Measurements from ENCODE around the gene PLEKHG4B.

Gene PLEKHG4B

DNA sequence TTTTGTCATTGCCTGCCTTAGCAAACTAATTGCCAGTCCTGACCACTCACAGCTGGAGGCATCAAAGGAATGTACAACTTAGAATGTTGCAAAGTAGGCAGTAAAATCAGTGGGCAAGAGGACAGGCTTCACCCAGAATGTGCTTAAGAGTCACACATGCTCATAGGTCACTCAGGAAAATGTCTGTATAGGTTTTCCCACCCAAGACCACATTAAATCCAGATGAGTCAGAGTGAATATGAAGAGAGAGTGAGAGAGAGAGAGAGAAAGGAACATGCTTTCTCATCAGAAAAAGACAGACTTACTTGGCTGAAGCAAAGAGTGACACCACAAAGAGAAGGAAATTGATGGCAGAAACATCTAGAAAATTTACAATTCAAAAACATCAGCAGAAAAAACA, 37.9 kb downstream of the PLEKHG4B start:
- DNase-seq (ENCODE audit: insufficient read length, low spot score), result no peak

DNA sequence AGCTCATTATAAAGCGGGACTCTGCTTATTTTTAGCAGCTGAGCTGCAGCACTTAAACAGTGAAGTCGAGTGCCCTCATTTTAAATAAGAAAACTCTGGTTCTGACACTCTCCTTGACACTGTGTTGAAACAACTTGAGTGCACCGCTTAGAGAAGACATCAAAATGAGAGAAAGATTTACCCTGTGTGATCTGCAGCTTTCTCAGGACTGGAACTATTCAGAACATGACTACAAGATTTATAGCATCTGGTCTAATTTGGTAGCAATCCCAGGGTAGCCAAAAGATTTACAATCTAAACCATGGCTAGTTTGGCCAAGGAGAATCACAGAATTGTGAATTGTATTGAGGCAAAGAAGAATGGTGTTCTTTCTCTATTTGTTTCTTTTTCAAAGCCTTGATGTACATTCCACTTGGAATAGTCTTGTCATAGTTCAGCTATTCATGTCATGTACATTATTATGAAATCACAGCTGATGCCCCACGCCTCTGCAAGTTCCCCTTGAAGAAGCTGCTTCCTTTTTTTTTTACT, 38.7 kb downstream of the PLEKHG4B start:
- DNase-seq (ENCODE audit: insufficient read length, low spot score) (no peak), FAIRE-seq (no peak)
- TF ChIP-seq CTCF (IDR thresholded peaks at IDR 0.05; ENCODE audit: insufficient read depth, missing control alignments), result no peak

More for the DNA sequence above, 37.9 kb downstream of the PLEKHG4B start:
- TF ChIP-seq CTCF (IDR thresholded peaks at IDR 0.05; ENCODE audit: insufficient read depth, missing control alignments), result no peak
- FAIRE-seq, result no peak

GRCh38 chr5:136901-137300, 44.9 kb downstream of the PLEKHG4B start:
- no peak for TF ChIP-seq CTCF (IDR thresholded peaks at IDR 0.05; ENCODE audit: insufficient read depth, missing control alignments)
- no peak for FAIRE-seq
- DNase-seq (ENCODE audit: insufficient read length, low spot score), result no peak

DNA sequence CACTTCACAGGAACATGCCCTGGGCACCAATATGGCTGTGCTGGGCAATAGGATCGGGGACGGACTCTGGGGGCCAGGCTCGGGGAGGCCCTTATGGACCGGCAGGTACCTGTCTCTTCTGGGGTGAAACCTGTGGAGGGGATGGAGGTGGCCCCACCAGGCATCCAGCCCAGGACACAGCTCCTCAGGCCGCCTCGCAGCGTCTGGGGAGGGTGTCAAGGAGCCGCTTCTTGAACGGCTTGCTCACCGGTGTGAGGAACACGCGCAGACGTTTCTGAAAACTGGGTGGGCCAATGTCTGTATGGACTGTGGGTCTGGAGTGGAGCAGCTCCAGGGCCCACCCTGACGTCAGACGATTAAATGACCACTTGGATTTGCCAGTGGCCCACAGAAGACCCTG, 45.8 kb downstream of the PLEKHG4B start:
- TF ChIP-seq CTCF (IDR thresholded peaks at IDR 0.05; ENCODE audit: insufficient read depth, missing control alignments), result no peak
- FAIRE-seq, result no peak

DNA sequence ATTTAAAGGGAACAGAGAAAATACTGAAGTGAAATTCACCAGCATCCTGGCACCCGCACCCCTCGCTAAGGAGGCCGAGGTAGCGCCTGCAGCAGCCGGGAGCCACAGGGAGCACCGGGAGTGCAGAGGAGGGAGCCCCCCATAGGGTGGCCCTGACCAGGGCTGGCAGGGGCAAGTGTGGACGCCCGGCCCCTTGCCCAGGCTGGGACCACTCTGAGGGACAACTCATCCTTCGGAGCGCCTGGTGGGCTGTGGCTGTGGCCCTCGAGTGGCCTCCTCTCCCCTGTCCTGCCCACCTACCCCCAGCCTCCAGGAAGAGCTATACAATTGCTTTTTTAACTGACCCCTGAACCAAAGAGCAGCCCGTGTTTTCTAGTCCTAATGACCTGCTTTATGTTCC, 47.0 kb downstream of the PLEKHG4B start:
- DNase-seq (ENCODE audit: insufficient read length, low spot score) (no peak), FAIRE-seq (no peak)

More for the DNA sequence above, 45.8 kb downstream of the PLEKHG4B start:
- no peak for DNase-seq (ENCODE audit: insufficient read length, low spot score)

DNA sequence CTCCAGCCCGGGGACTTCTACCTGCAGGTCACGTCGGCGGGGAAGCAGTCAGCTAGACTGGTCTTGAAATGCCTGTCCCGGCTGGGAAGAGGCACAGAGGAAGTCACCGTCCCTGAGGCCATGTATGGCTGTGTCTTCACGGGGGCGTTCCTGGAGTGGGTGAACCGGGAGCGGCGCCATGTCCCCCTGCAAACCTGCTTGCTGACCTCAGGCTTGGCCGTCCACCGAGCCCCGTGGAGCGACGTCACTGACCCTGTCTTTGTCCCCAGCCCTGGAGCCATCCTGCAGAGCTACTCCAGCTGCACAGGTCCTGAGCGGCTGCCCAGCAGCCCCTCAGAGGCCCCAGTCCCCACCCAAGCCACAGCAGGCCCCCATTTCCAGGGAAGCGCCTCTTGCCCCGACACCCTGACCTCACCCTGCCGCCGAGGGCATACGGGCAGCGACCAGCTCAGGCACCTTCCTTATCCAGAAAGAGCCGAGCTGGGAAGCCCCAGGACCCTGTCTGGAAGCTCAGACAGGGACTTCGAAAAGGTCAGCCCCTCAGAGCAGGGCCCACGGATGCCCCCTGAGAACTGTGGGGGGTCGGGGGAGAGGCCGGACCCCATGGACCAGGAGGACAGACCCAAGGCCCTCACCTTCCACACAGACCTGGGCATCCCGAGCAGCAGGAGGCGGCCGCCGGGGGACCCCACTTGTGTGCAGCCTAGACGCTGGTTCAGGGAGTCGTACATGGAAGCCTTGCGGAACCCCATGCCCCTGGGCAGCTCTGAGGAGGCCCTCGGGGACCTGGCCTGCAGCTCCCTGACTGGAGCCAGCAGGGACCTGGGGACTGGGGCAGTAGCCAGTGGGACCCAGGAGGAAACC, 47.8 kb downstream of the PLEKHG4B start:
- DNase-seq (ENCODE audit: insufficient read length, low spot score) (no peak), FAIRE-seq (no peak)
- no peak for TF ChIP-seq CTCF (IDR thresholded peaks at IDR 0.05; ENCODE audit: insufficient read depth, missing control alignments)

More for the DNA sequence above, 47.0 kb downstream of the PLEKHG4B start:
- TF ChIP-seq CTCF (IDR thresholded peaks at IDR 0.05; ENCODE audit: insufficient read depth, missing control alignments), result no peak

- no peak for FAIRE-seq
- DNase-seq (ENCODE audit: insufficient read length, low spot score), result no peak
- no peak for TF ChIP-seq CTCF (IDR thresholded peaks at IDR 0.05; ENCODE audit: insufficient read depth, missing control alignments)
Measured at GRCh38 chr5:140443-140829, 48.5 kb downstream of the PLEKHG4B start.

Measured in D721Med (cell line).